H1 (cell line): Measurements from ENCODE around the gene CEP89. TPM values are rescaled to one million over a fixed set of nuclear protein-coding genes. Genes with fewer than 3 reads are reported as not detected.

Experiments
- BACH1 ChIP-seq: IDR thresholded peaks from 2 replicates; pipeline ENCODE4 v1.6.1; 2012; ENCODE audit warnings: low read length, improper control_type of control experiment
- BCL11A ChIP-seq, 2 experiments: IDR thresholded peaks; one replicate each; pipeline ENCODE4 v1.6.1; 2011; ENCODE audit warnings: low read depth in 2 of 2, low read length in 2 of 2, mild to moderate bottlenecking in 2 of 2
- CBX5 ChIP-seq: fragments of 300-800, 300-1000 bp; sonication (generic); IDR thresholded peaks from 2 replicates; pipeline ENCODE4 v1.7.1; 2016; ENCODE audit warnings: antibody characterized with exemption, low read length, low read depth
- JUN ChIP-seq: IDR thresholded peaks from 2 replicates; pipeline ENCODE4 v1.6.1; 2011; ENCODE audit warnings: low read depth, mild to moderate bottlenecking, improper control_type of control experiment, low read length
- PHF8 ChIP-seq: fragments of 200-600 bp; sonication (generic); conservative IDR thresholded peaks from 2 replicates; pipeline ENCODE4 v1.7.1; 2012; ENCODE audit warnings: low read depth, mild to moderate bottlenecking, inconsistent platforms, low read length, moderate library complexity
- RNF2 ChIP-seq: fragments of 200-900, 300-1000 bp; sonication (generic); IDR thresholded peaks from 2 replicates; pipeline ENCODE4 v1.7.1; 2016; ENCODE audit warnings: borderline replicate concordance, low read depth, mild to moderate bottlenecking, antibody characterized with exemption, low read length; ENCODE audit not compliant: poor library complexity, severe bottlenecking; ENCODE audit errors: missing control alignments
- SIRT6 ChIP-seq: IDR thresholded peaks from one replicate; pipeline ENCODE4 v1.7.1; 2012; ENCODE audit warnings: low read length, inconsistent platforms
- SRF ChIP-seq: IDR thresholded peaks from 2 replicates; pipeline ENCODE4 v1.6.1; 2011; ENCODE audit warnings: mild to moderate bottlenecking, low read depth, low read length, moderate library complexity
- TAF1 ChIP-seq: IDR thresholded peaks from 2 replicates; pipeline ENCODE4 v1.6.1; 2011; ENCODE audit warnings: mild to moderate bottlenecking, low read depth, low read length
- TAF7 ChIP-seq: optimal IDR thresholded peaks from 2 replicates; pipeline ENCODE3; 2011; ENCODE audit warnings: low read depth, mild to moderate bottlenecking, inconsistent platforms, low read length, moderate library complexity, borderline replicate concordance
- TCF12 ChIP-seq: IDR thresholded peaks from 2 replicates; pipeline ENCODE4 v1.6.1; 2011; ENCODE audit warnings: low read depth, mild to moderate bottlenecking, low read length
- ZNF274 ChIP-seq: IDR thresholded peaks from 2 replicates; pipeline ENCODE4 v1.7.0; 2012; ENCODE audit warnings: low read length, borderline replicate concordance; ENCODE audit errors: extremely low read depth
- polyA plus RNA-seq, 7 experiments: library from polyadenylated mRNA; depleted of rRNA in 3 of 7; stranded (reverse) in 5 of 7; unstranded in 2 of 7; fragments of >200 nt in 5 of 7; fragments of 200-250 nt in 2 of 7; gene quantifications; 1 replicate in 5 of 7; 2 replicates in 1 of 7; 4 replicates in 1 of 7; pipeline versions ENCODE4 v1.2.1 to v1.2.3, GENCODE V29; 2011 to 2013; ENCODE audit warnings: missing spikeins in 2 of 7, mixed read lengths in 2 of 7
- total RNA-seq: library from RNA; stranded (reverse); fragmentation: NEBNext Ultra II Directional; extraction: Animal tissue kit (Norgen Biotek cat#: 25700); gene quantifications from 2 replicates; pipeline ENCODE4 v1.2.1, GENCODE V29; 2021
- TF ChIP-seq, protein P1 (sequence below): fragments of 300-600 bp; sonication (generic); IDR thresholded peaks from 2 replicates; pipeline ENCODE4 v1.7.1; 2012; ENCODE audit warnings: low read length, moderate library complexity, mild to moderate bottlenecking, inconsistent platforms; ENCODE audit not compliant: insufficient replicate concordance

Gene CEP89
- total and polyA plus RNA-seq, 2 of the 8 experiments (the other 6 are each of a cell fraction or from before 2014, with no cell fraction given), result 23.0 to 23.6 TPM

DNA sequence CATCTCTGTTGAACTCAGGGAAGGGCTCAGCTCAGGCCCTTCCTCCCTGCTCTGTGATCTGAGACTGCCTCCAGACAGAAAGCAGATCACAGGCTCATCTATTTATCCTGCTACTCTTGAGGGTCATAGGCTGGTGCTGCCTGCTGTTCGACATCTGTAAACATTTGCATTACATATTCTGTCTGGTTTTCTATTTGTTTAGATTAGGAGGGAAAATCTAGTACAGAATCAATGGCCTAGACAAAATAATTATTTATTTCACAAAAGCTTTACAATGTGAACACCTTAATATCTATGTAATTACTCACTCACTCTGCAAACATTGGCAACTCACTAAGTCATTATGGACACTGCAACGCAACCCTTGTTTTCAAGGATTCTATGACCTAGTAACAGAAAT is 43.0 kb downstream of the CEP89 start (continued):
- TF ChIP-seq, protein P1, sequence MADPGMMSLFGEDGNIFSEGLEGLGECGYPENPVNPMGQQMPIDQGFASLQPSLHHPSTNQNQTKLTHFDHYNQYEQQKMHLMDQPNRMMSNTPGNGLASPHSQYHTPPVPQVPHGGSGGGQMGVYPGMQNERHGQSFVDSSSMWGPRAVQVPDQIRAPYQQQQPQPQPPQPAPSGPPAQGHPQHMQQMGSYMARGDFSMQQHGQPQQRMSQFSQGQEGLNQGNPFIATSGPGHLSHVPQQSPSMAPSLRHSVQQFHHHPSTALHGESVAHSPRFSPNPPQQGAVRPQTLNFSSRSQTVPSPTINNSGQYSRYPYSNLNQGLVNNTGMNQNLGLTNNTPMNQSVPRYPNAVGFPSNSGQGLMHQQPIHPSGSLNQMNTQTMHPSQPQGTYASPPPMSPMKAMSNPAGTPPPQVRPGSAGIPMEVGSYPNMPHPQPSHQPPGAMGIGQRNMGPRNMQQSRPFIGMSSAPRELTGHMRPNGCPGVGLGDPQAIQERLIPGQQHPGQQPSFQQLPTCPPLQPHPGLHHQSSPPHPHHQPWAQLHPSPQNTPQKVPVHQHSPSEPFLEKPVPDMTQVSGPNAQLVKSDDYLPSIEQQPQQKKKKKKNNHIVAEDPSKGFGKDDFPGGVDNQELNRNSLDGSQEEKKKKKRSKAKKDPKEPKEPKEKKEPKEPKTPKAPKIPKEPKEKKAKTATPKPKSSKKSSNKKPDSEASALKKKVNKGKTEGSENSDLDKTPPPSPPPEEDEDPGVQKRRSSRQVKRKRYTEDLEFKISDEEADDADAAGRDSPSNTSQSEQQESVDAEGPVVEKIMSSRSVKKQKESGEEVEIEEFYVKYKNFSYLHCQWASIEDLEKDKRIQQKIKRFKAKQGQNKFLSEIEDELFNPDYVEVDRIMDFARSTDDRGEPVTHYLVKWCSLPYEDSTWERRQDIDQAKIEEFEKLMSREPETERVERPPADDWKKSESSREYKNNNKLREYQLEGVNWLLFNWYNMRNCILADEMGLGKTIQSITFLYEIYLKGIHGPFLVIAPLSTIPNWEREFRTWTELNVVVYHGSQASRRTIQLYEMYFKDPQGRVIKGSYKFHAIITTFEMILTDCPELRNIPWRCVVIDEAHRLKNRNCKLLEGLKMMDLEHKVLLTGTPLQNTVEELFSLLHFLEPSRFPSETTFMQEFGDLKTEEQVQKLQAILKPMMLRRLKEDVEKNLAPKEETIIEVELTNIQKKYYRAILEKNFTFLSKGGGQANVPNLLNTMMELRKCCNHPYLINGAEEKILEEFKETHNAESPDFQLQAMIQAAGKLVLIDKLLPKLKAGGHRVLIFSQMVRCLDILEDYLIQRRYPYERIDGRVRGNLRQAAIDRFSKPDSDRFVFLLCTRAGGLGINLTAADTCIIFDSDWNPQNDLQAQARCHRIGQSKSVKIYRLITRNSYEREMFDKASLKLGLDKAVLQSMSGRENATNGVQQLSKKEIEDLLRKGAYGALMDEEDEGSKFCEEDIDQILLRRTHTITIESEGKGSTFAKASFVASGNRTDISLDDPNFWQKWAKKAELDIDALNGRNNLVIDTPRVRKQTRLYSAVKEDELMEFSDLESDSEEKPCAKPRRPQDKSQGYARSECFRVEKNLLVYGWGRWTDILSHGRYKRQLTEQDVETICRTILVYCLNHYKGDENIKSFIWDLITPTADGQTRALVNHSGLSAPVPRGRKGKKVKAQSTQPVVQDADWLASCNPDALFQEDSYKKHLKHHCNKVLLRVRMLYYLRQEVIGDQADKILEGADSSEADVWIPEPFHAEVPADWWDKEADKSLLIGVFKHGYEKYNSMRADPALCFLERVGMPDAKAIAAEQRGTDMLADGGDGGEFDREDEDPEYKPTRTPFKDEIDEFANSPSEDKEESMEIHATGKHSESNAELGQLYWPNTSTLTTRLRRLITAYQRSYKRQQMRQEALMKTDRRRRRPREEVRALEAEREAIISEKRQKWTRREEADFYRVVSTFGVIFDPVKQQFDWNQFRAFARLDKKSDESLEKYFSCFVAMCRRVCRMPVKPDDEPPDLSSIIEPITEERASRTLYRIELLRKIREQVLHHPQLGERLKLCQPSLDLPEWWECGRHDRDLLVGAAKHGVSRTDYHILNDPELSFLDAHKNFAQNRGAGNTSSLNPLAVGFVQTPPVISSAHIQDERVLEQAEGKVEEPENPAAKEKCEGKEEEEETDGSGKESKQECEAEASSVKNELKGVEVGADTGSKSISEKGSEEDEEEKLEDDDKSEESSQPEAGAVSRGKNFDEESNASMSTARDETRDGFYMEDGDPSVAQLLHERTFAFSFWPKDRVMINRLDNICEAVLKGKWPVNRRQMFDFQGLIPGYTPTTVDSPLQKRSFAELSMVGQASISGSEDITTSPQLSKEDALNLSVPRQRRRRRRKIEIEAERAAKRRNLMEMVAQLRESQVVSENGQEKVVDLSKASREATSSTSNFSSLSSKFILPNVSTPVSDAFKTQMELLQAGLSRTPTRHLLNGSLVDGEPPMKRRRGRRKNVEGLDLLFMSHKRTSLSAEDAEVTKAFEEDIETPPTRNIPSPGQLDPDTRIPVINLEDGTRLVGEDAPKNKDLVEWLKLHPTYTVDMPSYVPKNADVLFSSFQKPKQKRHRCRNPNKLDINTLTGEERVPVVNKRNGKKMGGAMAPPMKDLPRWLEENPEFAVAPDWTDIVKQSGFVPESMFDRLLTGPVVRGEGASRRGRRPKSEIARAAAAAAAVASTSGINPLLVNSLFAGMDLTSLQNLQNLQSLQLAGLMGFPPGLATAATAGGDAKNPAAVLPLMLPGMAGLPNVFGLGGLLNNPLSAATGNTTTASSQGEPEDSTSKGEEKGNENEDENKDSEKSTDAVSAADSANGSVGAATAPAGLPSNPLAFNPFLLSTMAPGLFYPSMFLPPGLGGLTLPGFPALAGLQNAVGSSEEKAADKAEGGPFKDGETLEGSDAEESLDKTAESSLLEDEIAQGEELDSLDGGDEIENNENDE, result no peak
- TF ChIP-seq TAF7 (no peak), BACH1 (no peak), SRF (no peak), RNF2 (no peak), TCF12 (no peak), SIRT6 (no peak), JUN (no peak), CBX5 (no peak), PHF8 (no peak), BCL11A (IDR thresholded peaks at IDR 0.05; ENCODE audit: low read depth in 2 of 2, low read length in 2 of 2) (no peak), ZNF274 (no peak), TAF1 (no peak)
